Lung microvascular endothelial cell (primary cell): Measurements from ENCODE around the gene BEST3. TPM values are rescaled to one million over a fixed set of nuclear protein-coding genes. Genes with fewer than 3 reads are reported as not detected.

ENCODE experiments used
- total RNA-seq: library from RNA; depleted of rRNA; stranded (reverse); fragments of >200 nt; gene quantifications from 2 replicates; pipeline ENCODE4 v1.2.1, GENCODE V29; 2014

Gene BEST3
- total RNA-seq, 1 donor from 2014 or later: 0.60 TPM

Other genes starting within 250 kb of the BEST3 start
- gene FRS2, start 228.9 kb downstream of the BEST3 start, total RNA-seq: 14.6 and 22.4 TPM in 2 replicates
- gene CCT2, start 113.8 kb downstream of the BEST3 start, total RNA-seq: 188 and 195 TPM in 2 replicates
- not detected in 2 replicates for gene LRRC10, start 88.4 kb downstream of the BEST3 start, total RNA-seq
- gene RAB3IP, start 39.6 kb upstream of the BEST3 start, total RNA-seq: 7.8 and 10.7 TPM in 2 replicates
- gene MYRFL, start 125.9 kb upstream of the BEST3 start, total RNA-seq: under 0.01 TPM in 2 replicates